Hematopoietic multipotent progenitor cell treated with erythropoietin and hydrocortisone succinate and interleukin-3 and kit ligand, for 15 days (in vitro differentiated cells): Measurements from ENCODE around the gene MUC5B.

Experiments used
- DNase-seq: peaks from one replicate; pipeline ENCODE4 v3.0.0-alpha.2; 2015; ENCODE audit warnings: low spot score

Gene MUC5B

DNA sequence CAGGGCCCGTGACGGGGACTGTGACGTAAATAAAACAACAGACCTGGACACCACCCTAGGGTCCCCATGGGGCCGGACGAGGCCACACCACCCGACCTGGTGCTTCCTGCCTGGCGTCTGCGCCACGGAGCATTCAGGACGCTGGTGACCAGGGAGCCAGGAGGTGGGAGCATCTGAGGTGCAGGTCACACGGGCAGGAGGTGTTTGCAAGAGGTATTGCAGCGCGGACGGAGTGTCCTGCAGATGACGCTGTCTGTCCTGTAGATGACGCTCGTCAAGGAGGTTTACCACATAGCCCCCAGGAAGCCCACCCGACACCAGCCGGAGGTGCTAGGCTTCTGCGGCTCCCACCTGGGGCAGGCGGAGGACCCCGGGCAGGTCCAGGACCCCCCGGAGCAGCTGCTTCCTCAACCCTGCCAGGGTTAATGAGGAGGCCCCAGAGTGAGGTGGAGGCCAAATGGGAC lies 986 bp upstream of the MUC5B start:
- DNase-seq, result no peak

DNA sequence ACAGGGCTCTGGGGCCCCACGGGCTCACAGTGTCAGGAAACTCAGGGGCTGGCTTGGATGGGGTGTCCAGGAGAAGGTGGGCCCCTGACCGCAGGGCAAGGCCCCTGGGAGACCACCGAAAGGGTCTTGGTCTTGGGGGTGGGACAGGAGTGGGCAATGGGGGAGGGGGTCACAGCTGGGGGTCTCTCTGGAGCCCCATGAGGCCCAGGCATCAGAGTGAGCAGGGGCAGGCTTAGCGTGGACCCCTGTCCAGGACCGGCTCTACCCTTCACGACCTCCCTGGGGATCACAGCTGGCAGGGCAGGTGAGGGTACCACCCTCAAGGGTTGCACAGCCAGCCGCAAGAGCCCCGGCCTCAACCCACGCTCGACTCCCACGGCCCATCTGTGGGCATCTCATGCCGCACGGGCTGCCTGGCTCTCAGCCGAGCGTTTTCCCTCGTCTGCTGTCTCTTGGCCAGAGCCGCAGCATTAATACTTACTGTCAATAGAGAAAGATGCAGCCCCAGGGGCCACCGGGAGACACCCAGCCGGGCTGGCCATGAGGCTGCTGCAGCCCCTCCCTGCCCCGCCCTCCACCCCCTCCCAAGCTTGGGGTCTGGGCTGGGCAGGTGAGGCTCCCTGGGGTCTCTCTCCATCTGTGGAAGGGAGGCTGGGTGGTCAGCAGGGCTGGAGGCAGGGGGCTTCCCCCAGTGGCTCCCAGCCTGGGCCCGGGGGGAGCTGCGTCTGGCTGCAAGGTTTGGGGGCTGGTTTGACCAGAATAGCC lies 662 bp downstream of the MUC5B start:
- no peak for DNase-seq

DNA sequence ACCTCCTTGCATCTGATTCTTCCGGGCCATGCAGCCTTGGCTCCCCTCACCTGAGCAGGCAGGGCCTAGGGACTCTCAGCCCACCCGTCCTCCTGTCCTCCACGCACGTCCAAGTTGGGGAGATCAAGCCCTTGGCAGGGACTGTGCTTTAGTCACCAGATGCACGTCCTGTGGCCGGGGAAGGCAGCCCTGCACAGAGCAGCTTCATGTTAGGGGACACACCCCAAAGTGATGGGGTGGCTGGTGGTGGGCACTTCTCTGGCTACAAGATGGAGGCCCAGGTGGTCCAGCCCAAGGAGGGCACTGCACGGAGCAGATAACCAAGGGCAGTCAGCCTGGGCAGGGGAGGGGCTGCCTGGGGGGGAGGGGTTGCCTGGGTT lies 1.2 kb downstream of the MUC5B start:
- DNase-seq, result no peak

DNA sequence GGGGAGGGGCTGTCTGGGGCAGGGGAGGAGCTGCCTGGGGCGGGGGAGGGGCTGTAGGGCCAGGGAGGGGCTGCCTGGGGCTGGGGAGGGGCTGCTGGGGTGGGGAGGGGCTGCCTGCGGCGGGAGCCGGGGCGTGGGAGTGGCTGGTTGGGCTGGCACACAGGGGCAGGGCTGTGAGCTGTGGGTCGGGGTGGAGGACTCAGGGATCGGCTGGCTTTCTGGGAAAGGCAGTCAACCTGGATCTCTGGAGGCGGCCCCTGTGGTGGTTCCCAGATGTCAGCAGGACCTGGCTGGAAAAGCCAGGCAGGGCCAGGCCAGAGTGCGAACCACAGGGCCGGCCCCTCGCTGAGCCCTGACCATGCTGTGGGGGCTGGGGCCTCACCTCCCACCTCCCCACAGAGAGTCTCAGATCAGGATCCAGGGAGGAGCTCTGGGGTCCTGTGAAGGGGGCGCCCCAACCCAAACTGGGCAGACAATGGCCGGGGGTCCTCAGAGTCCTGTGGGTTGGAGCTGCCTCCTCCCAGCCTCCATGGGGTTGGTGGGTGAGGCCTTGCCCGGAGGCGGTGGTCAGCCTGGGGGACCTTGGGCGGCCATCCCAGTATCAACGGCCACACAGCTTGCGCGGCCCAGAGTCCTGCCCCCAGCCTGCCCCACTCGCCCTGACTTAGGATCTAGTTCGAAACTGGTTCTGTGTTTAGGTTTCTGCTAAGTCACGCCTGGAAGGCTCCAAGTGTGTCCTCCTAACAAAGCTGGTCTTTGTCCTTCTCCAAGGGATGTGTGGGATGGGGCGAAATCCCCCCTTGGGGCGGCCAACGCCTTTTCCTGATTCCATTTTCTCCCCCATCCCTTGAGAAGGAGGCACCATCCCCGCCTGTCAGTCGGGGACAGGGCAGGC lies 1.9 kb downstream of the MUC5B start:
- no peak for DNase-seq

DNA sequence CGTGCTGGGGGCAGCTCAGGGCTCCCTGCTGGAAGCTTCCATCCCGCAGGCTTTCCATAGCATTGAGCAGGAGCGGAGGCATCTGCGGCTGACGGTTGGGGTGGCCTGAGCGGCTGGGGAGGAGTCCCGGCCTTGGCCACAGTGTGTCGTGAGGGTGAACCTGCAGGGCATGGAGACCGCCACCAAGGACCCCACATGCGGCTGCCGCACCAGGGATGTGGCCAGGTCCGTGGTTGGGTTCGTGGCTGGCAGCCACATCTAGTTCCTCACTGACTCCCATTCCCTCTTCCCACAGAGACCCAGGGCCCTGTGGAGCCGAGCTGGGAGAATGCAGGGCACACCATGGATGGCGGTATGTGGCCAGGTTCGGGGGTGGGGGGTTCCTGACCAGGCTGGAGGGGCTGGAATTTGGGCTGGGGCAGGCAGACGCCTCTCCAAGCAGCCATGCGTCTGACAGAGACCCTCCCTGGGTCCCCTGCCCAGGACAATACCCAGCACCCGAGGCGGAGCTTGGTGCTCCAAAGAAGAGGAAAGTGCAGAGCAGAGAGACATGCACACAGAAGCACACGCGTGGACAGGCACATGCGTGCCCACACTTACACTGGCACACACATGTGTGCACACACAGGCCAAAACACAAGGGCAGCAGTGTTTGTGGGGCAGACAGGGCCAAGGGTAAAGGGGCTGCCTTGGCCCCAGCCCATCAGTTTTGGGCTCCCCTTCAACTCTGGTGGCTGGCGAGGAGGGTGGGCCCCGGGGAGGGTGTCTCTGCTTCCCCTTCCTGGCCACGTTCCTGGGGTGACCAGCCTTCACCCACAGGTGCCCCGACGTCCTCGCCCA lies 2.7 kb downstream of the MUC5B start:
- DNase-seq, result no peak

DNA sequence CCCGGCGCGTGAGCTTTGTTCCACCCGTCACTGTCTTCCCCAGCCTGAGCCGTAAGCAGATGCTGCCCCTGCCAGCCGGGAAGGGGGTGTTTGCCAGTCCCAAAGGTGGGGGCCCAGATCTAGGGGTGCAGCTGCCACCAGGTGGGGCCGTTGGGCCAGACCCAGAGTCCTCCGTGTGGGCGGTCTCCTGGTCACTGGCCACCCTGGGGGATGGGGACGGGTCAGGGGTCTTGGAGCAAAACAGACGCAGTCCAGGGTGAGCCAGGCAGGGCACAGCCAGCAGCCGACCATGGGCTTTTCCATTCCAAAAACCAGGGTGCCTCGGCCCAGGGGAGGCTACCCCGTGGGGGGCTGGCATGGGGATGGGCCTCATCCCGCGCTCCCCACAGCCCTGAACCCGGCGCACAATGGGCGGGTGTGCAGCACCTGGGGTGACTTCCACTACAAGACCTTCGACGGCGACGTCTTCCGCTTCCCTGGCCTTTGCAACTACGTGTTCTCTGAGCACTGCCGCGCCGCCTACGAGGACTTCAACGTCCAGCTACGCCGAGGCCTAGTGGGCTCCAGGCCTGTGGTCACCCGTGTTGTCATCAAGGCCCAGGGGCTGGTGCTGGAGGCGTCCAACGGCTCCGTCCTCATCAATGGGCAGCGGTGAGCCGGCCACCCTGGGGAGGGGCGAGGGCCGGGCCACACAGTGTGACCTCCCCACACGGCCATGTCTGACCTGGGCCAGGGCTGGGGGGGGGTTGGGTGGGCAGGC lies 3.5 kb downstream of the MUC5B start:
- no peak for DNase-seq

DNA sequence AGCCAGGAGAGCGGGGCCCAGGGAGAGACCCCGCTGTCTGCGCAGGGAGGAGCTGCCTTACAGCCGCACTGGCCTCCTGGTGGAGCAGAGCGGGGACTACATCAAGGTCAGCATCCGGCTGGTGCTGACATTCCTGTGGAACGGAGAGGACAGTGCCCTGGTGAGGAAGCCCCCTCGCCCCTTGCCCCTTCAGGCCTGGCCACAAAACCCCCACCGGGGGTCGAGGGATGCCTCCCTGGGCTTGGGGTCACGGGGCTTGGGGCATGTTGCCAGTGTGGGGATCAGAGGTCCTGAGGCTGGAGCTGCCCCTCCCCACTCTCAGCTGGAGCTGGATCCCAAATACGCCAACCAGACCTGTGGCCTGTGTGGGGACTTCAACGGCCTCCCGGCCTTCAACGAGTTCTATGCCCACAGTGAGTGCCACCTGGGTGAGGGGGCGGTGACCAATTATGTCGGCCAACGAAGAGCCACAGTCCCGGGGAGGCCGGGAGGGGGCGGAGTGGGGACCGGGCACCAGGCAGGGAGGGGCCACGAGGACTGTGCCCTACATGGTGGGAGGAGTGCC lies 4.2 kb downstream of the MUC5B start:
- DNase-seq, result no peak

DNA sequence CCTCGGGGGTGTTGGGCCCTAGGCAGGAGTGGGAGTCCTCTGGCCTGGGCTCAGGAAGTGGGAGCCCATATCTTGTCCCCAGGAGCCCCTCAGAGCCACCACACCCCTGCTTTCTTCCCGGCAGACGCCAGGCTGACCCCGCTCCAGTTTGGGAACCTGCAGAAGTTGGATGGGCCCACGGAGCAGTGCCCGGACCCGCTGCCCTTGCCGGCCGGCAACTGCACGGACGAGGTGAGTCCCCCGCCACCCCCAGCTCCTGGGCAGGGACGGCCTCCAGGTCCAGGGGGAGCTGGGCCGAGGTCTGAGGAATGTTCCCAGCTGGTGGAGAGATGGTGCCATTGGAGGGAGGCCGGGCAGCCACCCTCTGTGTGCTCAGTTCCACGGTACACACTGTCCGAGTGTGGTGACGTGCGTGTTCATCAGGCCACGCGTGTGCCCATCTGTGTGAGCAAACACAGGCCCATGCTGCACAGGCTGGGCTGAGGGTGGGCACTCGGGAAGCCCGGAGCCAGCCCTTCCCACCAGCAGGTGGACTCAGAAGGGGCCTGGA lies 4.8 kb downstream of the MUC5B start:
- DNase-seq, result no peak

DNA sequence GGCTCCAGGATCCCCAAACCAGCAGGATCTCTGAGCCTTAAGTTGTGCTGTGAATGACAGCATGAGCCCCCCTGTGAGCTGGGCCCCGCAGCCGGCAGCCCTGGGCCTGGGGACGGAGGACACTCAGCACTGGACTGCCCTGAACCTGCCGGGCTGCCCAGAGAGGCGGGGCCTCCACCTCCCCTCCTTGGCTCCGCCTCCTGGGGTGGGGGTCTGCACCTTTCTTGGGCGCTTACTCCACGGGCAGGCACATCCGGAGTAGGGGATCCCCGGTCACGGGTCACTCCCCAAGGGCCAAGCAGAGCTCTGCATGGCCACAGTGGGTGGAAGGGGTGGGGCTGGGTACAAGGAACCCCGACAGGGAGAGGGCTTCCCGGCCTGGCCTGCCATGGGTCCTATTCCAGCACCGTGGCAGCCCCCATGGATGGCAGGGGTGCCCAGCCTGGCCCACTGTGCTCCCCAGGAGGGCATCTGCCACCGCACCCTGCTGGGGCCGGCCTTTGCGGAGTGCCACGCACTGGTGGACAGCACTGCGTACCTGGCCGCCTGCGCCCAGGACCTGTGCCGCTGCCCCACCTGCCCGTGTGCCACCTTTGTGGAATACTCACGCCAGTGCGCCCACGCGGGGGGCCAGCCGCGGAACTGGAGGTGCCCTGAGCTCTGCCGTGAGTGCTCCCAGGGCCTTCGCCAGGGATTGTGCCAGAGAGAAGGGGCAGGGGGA lies 5.4 kb downstream of the MUC5B start:
- DNase-seq, result no peak

DNA sequence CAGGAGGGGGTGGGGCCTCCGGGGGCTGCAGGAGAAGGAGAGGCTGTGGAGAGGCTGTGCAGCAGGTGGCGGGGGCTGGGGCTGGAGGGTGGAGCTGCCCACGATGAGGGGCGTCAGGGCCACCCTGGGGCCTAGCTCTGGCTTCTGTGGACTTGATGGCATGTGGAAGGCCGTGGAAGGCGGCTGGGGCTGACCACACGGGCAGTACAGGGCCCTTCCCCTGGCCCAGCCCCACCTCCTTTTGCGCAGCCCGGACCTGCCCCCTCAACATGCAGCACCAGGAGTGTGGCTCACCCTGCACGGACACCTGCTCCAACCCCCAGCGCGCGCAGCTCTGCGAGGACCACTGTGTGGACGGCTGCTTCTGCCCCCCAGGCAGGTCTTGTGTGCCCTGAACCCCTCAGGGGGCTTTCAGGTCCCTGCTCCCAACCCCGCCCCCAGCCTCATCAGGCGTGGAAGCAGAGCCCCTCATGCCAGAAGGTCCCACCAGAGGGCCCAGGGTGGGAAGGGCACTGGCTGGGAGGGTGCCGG lies 6.1 kb downstream of the MUC5B start:
- DNase-seq, result no peak

DNA sequence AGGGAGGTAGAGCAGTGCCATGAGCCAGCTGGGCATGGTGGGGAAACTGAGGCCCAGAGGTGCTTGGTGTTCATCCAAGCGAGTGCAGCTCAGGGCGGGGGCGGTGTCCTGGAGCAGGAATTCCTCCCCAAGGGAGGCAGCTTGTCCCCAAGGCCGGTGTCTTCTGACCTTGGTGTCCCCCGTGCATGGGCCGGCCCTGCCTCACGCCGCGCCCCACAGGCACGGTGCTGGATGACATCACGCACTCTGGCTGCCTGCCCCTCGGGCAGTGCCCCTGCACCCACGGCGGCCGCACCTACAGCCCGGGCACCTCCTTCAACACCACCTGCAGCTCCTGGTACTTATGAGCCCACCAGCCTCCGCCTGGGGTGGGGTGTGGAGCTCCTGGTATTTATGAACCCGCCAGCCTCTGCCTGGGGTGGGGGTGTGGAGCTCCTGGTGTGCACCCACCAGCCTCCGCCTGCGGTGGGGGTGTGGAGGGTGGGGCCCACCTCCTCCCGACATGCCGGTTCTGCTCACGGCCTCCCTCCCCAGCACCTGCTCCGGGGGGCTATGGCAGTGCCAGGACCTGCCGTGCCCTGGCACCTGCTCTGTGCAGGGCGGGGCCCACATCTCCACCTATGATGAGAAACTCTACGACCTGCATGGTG lies 6.7 kb downstream of the MUC5B start:
- no peak for DNase-seq

DNA sequence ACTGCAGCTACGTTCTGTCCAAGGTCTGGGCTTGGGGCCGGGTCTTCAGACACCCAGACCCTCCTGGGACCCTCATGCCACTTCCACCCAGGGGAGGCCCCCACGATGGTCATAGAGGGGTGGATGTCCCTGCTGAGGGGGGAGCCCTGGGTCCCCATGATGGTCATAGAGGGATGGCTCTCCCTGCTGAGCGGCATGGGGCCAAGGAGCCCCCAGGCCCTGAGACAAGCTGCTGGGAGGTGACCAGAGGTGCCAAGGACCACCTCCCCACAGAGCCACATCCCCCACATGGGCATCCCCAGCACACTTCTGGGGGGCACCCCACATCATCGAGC lies 7.2 kb downstream of the MUC5B start:
- DNase-seq, result no peak

DNA sequence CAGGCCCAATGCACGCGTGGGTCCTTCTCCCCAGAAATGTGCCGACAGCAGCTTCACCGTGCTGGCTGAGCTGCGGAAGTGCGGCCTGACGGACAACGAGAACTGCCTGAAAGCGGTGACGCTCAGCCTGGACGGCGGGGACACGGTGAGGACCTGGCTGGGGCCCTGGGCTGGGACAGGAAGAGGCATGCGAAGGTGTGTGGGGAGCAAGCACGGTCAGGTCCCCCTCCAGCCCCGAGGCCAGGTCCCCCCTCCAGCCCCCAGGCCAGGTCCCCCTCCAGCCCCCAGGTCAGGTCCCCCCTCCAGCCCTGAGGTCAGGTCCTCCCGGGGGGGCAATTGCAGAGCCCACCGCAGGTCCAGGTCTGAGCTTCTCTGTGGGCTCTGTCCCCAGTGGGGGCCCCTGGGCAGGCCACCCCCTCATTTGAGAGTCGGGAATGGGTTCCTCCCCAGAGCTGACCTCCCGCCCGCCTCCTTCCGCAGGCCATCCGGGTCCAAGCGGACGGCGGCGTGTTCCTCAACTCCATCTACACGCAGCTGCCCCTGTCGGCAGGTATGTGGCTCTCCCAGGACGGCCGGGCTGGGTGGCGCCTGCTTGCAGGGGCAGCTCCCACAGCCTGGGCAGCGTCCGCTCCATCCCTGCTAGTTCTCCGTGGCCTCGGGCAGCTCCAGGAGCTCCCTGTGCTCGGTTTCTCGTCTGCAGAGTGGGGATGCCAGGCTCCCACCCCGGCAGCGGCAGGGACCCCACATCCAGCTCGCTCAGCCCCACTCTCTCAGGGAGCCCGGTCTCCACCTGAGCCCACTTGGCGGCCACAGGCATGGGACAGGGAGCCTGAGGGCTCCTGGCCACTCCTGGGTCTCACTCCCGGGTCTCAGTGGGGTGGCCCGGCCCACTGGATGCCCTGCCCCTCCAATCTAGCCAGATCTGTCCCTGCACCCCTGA lies 7.9 kb downstream of the MUC5B start:
- DNase-seq, result no peak

DNA sequence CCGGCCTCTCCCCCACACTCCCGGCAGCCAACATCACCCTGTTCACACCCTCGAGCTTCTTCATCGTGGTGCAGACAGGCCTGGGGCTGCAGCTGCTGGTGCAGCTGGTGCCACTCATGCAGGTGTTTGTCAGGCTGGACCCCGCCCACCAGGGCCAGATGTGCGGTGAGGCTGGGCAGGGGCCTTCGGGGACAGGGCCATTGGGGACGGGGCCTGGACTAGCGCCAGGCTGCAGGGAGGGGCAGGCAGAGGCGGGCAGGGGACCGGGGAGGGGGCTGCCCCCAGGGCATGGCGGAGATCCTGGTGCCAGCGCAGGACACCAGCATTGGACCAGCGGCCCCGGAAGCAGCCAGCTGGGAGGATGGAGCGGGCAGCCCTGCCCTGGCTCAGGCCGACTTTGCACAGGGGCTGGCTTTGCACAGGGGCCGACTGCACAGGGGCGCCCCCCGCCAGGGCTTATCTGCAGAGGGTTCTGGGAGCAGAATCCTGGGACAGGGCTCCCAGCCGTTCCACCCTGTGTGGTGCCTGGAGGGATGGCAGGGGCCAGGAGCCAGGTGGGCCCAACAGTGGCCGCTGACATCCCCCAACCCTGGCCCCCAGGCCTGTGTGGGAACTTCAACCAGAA lies 8.6 kb downstream of the MUC5B start:
- no peak for DNase-seq

DNA sequence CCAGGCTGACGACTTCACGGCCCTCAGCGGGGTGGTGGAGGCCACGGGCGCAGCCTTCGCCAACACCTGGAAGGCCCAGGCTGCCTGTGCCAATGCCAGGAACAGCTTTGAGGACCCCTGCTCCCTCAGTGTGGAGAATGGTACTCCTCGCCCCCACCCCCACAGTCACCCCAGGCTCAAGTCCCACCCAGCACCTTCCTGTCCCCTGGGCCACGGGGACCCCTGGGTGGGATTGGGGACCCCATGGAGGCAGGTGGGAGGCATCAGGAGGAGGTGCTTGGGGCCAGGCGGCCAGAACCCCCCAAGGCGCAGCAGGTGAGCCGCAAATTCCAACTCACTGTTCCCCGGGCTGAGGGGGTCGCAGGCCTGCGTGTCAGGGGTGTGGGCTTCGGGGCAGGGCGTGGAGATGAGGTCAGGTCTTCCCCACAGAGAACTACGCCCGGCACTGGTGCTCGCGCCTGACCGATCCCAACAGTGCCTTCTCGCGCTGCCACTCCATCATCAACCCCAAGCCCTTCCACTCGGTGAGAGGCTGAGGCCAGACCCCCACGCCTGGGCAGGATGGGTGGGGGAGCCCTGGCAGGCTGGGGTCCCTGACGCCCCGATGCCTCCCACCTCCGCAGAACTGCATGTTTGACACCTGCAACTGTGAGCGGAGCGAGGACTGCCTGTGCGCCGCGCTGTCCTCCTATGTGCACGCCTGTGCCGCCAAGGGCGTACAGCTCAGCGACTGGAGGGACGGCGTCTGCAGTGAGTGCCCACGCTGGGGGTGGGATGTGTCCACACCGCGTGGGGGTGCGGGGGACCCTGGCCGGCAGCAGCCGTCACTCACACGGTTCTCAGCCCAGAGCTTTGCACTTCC lies 9.4 kb downstream of the MUC5B start:
- no peak for DNase-seq

DNA sequence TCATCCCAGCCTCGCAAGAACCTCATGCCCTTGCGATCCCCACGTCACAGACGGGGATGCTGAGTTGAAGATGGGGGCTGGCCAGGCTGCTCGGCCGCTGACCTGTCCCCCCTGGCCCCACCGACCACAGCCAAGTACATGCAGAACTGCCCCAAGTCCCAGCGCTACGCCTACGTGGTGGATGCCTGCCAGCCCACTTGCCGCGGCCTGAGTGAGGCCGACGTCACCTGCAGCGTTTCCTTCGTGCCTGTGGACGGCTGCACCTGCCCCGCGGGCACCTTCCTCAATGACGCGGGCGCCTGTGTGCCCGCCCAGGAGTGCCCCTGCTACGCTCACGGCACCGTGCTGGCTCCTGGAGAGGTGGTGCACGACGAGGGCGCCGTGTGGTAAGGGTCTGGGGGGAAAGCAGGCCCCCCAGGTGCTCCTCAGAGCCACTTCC lies 10.0 kb downstream of the MUC5B start:
- DNase-seq, result no peak
